ENCODE measurements around the gene ANKS1B.
"Not testable (repeated sequence)": the region's sequence is repeated elsewhere in the genome, so short reads cannot be mapped to it uniquely, and the experiment has no call there.

Gene ANKS1B

DNA sequence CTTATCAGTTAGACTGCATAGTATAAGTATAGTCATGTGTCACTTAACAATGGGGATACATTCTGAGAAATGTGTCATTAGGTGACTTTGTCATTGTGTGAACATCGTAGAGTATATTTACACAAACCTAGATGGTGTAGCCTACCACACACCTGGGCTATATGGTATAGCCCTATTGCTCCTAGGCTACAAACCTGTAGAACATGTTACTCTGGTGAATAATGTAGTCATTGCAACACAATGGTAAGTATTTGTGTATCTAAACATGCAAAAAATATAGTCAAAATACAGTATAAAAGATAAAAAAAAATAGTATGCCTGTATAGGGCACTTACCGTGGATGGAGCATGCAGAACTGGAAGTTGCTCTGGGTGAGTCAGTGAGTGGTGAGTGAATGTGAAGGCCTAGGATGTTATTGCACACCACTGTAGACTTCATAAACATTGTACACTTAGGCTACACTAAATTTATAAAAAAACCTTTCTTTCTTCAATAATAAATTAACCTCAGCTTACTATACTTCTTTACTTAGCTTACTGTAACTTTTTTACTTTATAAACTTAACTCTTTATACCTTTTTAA is 40.3 kb upstream of the ANKS1B start:
- no peak overlapping the region for H3K4me2 ChIP-seq
- H3K79me2 ChIP-seq (ENCODE audit: insufficient read depth, low read depth) = no peaks in the 10 kb centered on the region
- no peaks in the 10 kb centered on the region for H3K27me3 ChIP-seq (ENCODE audit: insufficient read depth, low read depth)
- no peak overlapping the region for H3K9ac ChIP-seq
- no peak for TF ChIP-seq CTCF (conservative IDR thresholded peaks at IDR 0.05; ENCODE audit: low read depth, low read length)
- no peak overlapping the region for H2AFZ ChIP-seq (ENCODE audit: low read depth)
- no peaks in the 10 kb centered on the region for H3K4me1 ChIP-seq (ENCODE audit: low read depth, poor library complexity, severe bottlenecking)
- H3K36me3 ChIP-seq (ENCODE audit: insufficient read depth) = no peaks in the 10 kb centered on the region
- H3K27ac ChIP-seq = no peak overlapping the region
- no peaks in the 10 kb centered on the region for H4K20me1 ChIP-seq (ENCODE audit: insufficient read depth)
- H3K4me3 ChIP-seq (IDR thresholded peaks at IDR 0.05; ENCODE audit: insufficient read depth, low read depth, low read length) = no peak overlapping the region

- Histone ChIP-seq H3K27me3 (ENCODE audit: insufficient read depth, low read depth) (no peaks in the 10 kb centered on the region), H3K27ac (no peak overlapping the region), H3K4me3 (IDR thresholded peaks at IDR 0.05; ENCODE audit: insufficient read depth, low read depth, low read length) (no peak overlapping the region), H3K36me3 (ENCODE audit: insufficient read depth) (no peaks in the 10 kb centered on the region), H3K4me2 (no peak overlapping the region), H3K9ac (no peak overlapping the region), H4K20me1 (ENCODE audit: insufficient read depth) (no peaks in the 10 kb centered on the region), H2AFZ (ENCODE audit: low read depth) (no peak overlapping the region), H3K4me1 (ENCODE audit: low read depth, poor library complexity, severe bottlenecking) (no peaks in the 10 kb centered on the region), H3K79me2 (ENCODE audit: insufficient read depth, low read depth) (no peaks in the 10 kb centered on the region)
- no peak for TF ChIP-seq CTCF (conservative IDR thresholded peaks at IDR 0.05; ENCODE audit: low read depth, low read length)
Measured at GRCh38 chr12:100020370-100020769, 35.6 kb upstream of the ANKS1B start.

GRCh38 chr12:100017056-100017455 is 32.3 kb upstream of the ANKS1B start:
- Histone ChIP-seq H3K4me3 (IDR thresholded peaks at IDR 0.05; ENCODE audit: insufficient read depth, low read depth, low read length) (no peak overlapping the region), H3K9ac (no peak overlapping the region), H3K36me3 (ENCODE audit: insufficient read depth) (no peaks in the 10 kb centered on the region), H3K27me3 (ENCODE audit: insufficient read depth, low read depth) (no peaks in the 10 kb centered on the region), H3K4me1 (ENCODE audit: low read depth, poor library complexity, severe bottlenecking) (no peaks in the 10 kb centered on the region), H3K79me2 (ENCODE audit: insufficient read depth, low read depth) (no peaks in the 10 kb centered on the region), H4K20me1 (ENCODE audit: insufficient read depth) (no peaks in the 10 kb centered on the region), H3K27ac (no peak overlapping the region), H2AFZ (ENCODE audit: low read depth) (no peak overlapping the region), H3K4me2 (no peak overlapping the region)
- TF ChIP-seq CTCF (conservative IDR thresholded peaks at IDR 0.05; ENCODE audit: low read depth, low read length) = no peak

DNA sequence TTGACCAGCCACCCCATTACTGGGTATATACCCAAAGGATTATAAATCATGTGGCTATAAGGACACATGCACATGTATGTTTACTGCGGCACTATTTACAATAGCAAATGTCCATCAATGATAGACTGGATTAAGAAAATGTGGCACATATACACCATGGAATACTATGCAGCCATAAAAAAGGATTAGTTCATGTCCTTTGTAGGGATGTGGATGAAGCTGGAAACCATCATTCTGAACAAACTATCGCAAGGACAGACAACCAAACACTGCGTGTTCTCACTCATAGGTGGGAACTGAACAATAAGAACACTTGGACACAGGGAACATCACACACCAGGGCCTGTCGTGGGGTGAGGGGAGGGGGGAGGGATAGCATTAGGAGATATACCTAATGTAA is 31.6 kb upstream of the ANKS1B start:
- H3K4me2 ChIP-seq; H2AFZ ChIP-seq (ENCODE audit: low read depth); H3K36me3 ChIP-seq (ENCODE audit: insufficient read depth); H3K4me1 ChIP-seq (ENCODE audit: low read depth, poor library complexity, severe bottlenecking); H3K9ac ChIP-seq; H3K4me3 ChIP-seq (IDR thresholded peaks at IDR 0.05; ENCODE audit: insufficient read depth, low read depth, low read length); H3K27me3 ChIP-seq (ENCODE audit: insufficient read depth, low read depth); H3K79me2 ChIP-seq (ENCODE audit: insufficient read depth, low read depth); H3K27ac ChIP-seq; H4K20me1 ChIP-seq (ENCODE audit: insufficient read depth): not testable (repeated sequence)

DNA sequence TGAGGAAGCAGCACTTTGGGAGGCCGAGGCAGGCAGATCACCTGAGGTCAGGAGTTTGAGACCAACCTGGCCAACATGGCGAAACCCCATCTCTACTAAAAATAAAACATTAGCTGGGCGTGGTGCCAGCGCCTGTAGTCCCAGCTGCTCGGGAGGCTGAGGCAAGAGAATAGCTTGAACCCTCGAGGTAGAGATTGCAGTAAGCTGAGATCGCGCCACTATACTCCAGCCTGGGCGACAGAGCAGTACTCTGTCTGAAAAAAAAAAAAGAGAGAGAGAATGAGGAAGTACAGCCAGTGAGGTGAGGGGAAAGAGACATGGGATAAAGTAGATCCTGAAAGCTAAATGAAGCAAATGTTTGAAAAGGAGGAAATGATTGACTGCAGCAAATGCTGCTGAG is 21.1 kb upstream of the ANKS1B start:
- H3K27ac ChIP-seq; H3K27me3 ChIP-seq (ENCODE audit: insufficient read depth, low read depth); H3K79me2 ChIP-seq (ENCODE audit: insufficient read depth, low read depth); H3K4me2 ChIP-seq; H3K9ac ChIP-seq; H3K4me3 ChIP-seq (IDR thresholded peaks at IDR 0.05; ENCODE audit: insufficient read depth, low read depth, low read length); H2AFZ ChIP-seq (ENCODE audit: low read depth); H3K36me3 ChIP-seq (ENCODE audit: insufficient read depth); H3K4me1 ChIP-seq (ENCODE audit: low read depth, poor library complexity, severe bottlenecking); H4K20me1 ChIP-seq (ENCODE audit: insufficient read depth): not testable (repeated sequence)
